OCI-LY7 (cell line): Measurements from ENCODE around the gene NAA25.

Experiments
- CTCF ChIP-seq: fragments of 200-600 bp; sonication (generic); conservative IDR thresholded peaks from 2 replicates; pipeline ENCODE4 v1.5.1; 2014; ENCODE audit warnings: mild to moderate bottlenecking, antibody characterized with exemption, low read length, moderate library complexity, mixed read lengths
- EZH2phosphoT487 ChIP-seq: fragments of 200-600 bp; sonication (generic); IDR thresholded peaks from 2 replicates; pipeline ENCODE4 v1.6.1; 2018; ENCODE audit warnings: low read depth, borderline replicate concordance, mild to moderate bottlenecking, mixed run types, antibody characterized with exemption, low read length, moderate library complexity, mixed read lengths

GRCh38 chr12:112102127-112102526, 6.5 kb downstream of the NAA25 start:
- TF ChIP-seq CTCF (no peak), EZH2phosphoT487 (no peak)
